SH-SY5Y (cell line): Measurements from ENCODE around the gene LYRM2.

Experiments
- GATA2 ChIP-seq: IDR thresholded peaks from 2 replicates; pipeline ENCODE4 v1.6.1; 2011; ENCODE audit warnings: mild to moderate bottlenecking, low read depth, low read length
- GATA3 ChIP-seq: IDR thresholded peaks from 2 replicates; pipeline ENCODE4 v1.6.1; 2011; ENCODE audit warnings: low read depth, mild to moderate bottlenecking, low read length, moderate library complexity

GRCh38 chr6:89623749-89624148 is 14.8 kb downstream of the LYRM2 start:
- TF ChIP-seq GATA3 = no peak
- no peak for TF ChIP-seq GATA2
